Measurements from ENCODE around the gene ROCK1.

GRCh38 chr18:21111346-21112139, at the start of gene ROCK1:
- TF ChIP-seq POLR2A (IDR thresholded peaks at IDR 0.05) = peak in 3 of 4 donors; percentile 63 to 88 (median 85)
- TF ChIP-seq CTCF (IDR thresholded peaks at IDR 0.05) = peak in 1 of 6 experiments; percentile 9
